GM12878 (cell line): ENCODE measurements around the gene FRZB.

Source experiments
- ATF2 ChIP-seq: IDR thresholded peaks from 2 replicates; pipeline ENCODE4 v1.6.1; 2012; ENCODE audit warnings: low read length, inconsistent platforms
- ATF3 ChIP-seq: IDR thresholded peaks from 2 replicates; pipeline ENCODE4 v1.6.1; 2011; ENCODE audit warnings: low read depth, mild to moderate bottlenecking, low read length, moderate library complexity, borderline replicate concordance; ENCODE audit errors: extremely low read depth
- CREB1 ChIP-seq: IDR thresholded peaks from 2 replicates; pipeline ENCODE4 v1.6.1; 2012; ENCODE audit warnings: low read depth, mild to moderate bottlenecking, inconsistent platforms
- CTCF ChIP-seq, 3 experiments: IDR thresholded peaks in 2 of 3; conservative IDR thresholded peaks in 1 of 3; 2 replicates each; pipeline ENCODE4 v1.5.1; 2011; ENCODE audit warnings: low read depth in 3 of 3, low read length in 3 of 3, mild to moderate bottlenecking in 3 of 3, control low read depth in 2 of 3, moderate library complexity in 2 of 3, inconsistent platforms in 1 of 3, mixed read lengths in 1 of 3; ENCODE audit not compliant: control insufficient read depth in 2 of 3, insufficient read depth in 1 of 3; ENCODE audit errors: extremely low read depth in 1 of 3
- FOXM1 ChIP-seq: IDR thresholded peaks from 2 replicates; pipeline ENCODE4 v1.6.1; 2012; ENCODE audit warnings: low read depth, mild to moderate bottlenecking, inconsistent platforms, low read length, moderate library complexity
- GABPA ChIP-seq: IDR thresholded peaks from 2 replicates; pipeline ENCODE4 v1.6.1; 2014; ENCODE audit warnings: antibody characterized with exemption, low read depth, mild to moderate bottlenecking, inconsistent platforms
- JUND ChIP-seq: IDR thresholded peaks from 2 replicates; pipeline ENCODE4 v1.6.1; 2012; ENCODE audit warnings: low read depth, mild to moderate bottlenecking, low read length, improper control_type of control experiment, moderate library complexity
- MXI1 ChIP-seq: fragments of 150-350 bp; IDR thresholded peaks from 2 replicates; pipeline ENCODE4 v1.6.1; 2011; ENCODE audit warnings: low read depth, mild to moderate bottlenecking, inconsistent platforms, low read length, improper control_type of control experiment
- POLR2A ChIP-seq: IDR thresholded peaks from 2 replicates; pipeline ENCODE4 v1.6.1; 2011; ENCODE audit warnings: low read depth, mild to moderate bottlenecking, low read length
- RCOR1 ChIP-seq: conservative IDR thresholded peaks from 2 replicates; pipeline ENCODE4 v1.6.1; 2012; ENCODE audit warnings: low read depth, low read length, improper control_type of control experiment
- STAT1 ChIP-seq: fragments of 450-650 bp; conservative IDR thresholded peaks from 2 replicates; pipeline ENCODE4 v1.6.1; 2014; ENCODE audit warnings: antibody characterized with exemption, mild to moderate bottlenecking
- TCF12 ChIP-seq: IDR thresholded peaks from 2 replicates; pipeline ENCODE4 v1.6.1; 2011; ENCODE audit warnings: low read depth, mild to moderate bottlenecking, low read length
- ZNF274 ChIP-seq: IDR thresholded peaks from one replicate; pipeline ENCODE4 v1.8.0; 2011; ENCODE audit not compliant: insufficient read length, insufficient read depth

DNA sequence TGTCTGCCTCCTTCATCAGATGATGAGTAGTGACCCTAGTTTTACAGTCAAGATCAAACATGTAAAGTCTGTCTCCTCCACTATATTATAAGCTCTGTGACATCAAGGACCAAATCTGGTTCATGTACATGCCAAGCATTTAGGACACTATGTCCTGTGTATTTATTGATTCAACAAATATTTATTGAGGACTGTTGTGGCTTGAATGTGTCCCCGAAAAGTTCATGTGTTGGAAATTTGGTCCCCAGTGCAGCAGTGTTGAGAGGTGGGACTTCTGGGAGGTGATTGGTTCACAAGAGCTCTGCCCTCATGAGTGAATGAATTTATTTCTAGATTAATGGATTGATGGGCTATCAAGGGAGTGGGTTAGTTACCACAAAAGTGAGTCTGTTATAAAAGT, 46.6 kb upstream of the FRZB start:
- TF ChIP-seq POLR2A = no peak
- no peak for TF ChIP-seq ATF3
- no peak for TF ChIP-seq CREB1
- no peak for TF ChIP-seq GABPA
- no peak for TF ChIP-seq JUND
- TF ChIP-seq CTCF (IDR thresholded peaks at IDR 0.05 in 2 of 3, conservative IDR thresholded peaks at IDR 0.05 in 1 of 3; ENCODE audit: control insufficient read depth in 2 of 3, extremely low read depth in 1 of 3, insufficient read depth in 1 of 3, low read depth in 3 of 3, low read length in 3 of 3) = no peak
- TF ChIP-seq TCF12 = no peak
- no peak for TF ChIP-seq STAT1
- no peak for TF ChIP-seq FOXM1
- no peak for TF ChIP-seq RCOR1
- TF ChIP-seq ZNF274 = no peak
- TF ChIP-seq MXI1 = no peak
- no peak for TF ChIP-seq ATF2
